AG04449 (cell line): ENCODE results near the gene RXFP2.

ENCODE experiments used
- CTCF ChIA-PET: fragments of 350-600 bp; formaldehyde crosslinking; extraction: SDS; loops from one replicate; lab custom pipeline; 2021; ENCODE audit warnings: antibody characterized with exemption; lab: Yijun Ruan, JAX
- POLR2A ChIA-PET: fragments of 400-600, 350-600 bp; formaldehyde crosslinking; extraction: SDS; loops from one replicate; lab custom pipeline; 2020; ENCODE audit warnings: antibody characterized with exemption, inconsistent platforms; lab: Yijun Ruan, JAX
- DNase-seq: peaks from one replicate; pipeline ENCODE4 v3.0.0-alpha.2; 2010; ENCODE audit warnings: low read depth, low spot score
- H3K4me3 ChIP-seq: 2 replicates; pipeline ENCODE4 v1.5.1; 2011; ENCODE audit warnings: low read depth, mild to moderate bottlenecking, control low read depth, low read length
- CTCF ChIP-seq: IDR thresholded peaks from one replicate; pipeline ENCODE4 v1.5.1; 2011; ENCODE audit warnings: mild to moderate bottlenecking, moderate library complexity, low read length, control low read depth, inconsistent platforms; ENCODE audit not compliant: insufficient read depth; ENCODE audit errors: missing control alignments

The RXFP2 gene

DNA sequence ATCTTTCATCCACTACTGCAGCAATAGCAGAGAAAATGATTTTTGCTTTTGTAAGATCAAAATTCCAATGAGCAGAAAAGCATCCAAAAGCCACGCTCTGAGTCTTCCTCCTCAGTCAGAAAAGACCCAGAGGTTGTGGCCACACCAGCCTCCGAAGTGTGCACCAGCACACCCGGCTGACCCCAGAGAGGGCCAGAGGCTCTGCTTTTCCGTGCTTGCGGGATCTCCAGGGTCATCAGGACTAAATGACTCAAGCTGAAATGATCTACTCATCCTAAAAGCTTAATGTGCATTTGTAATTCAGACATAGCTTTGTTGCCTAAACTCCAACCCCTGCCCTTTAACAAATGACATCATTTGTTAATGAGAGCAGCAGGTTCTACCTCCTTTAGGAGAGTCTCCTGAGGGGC lies 16.5 kb downstream of the RXFP2 start:
- POLR2A ChIA-PET = interaction anchor here (0.9 to 1.3 kb wide), 3 partner anchors 10 to 280 kb away, joined by 3 to 5 read pairs (median 3); no protein-coding TSS in a partner anchor
- H3K4me3 ChIP-seq = no peak overlapping the region
- TF ChIP-seq CTCF = no peak
- CTCF ChIA-PET = interaction anchor here (0.7 to 2.5 kb wide), 3 partner anchors 11 to 218 kb away, joined by 3 to 8 read pairs (median 5); no protein-coding TSS in a partner anchor
- DNase-seq = no peak

DNA sequence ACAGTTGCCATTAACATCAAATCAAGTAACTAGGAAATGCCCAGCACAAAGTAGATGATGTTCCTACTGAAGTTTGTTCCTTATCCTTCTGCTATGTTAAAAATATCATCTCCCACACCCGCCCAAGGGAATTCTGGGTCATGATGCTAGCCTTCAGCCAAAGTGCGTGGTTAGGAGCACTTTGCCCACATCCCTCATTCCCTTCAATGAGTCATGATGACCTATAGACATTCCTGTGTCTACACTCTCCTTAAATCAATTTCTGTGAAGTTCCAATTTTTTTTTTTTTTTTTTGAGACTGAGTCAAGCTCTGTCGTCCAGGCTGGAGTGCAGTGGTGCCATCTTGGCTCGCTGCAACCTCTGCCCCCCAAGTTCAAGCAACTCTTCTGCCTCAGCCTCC lies 17.0 kb downstream of the RXFP2 start:
- no peak for TF ChIP-seq CTCF
- no peak overlapping the region for H3K4me3 ChIP-seq
- CTCF ChIA-PET = interaction anchor here (0.7 to 2.5 kb wide), 3 partner anchors 12 to 332 kb away, joined by 3 to 5 read pairs (median 5); no protein-coding TSS in a partner anchor
- POLR2A ChIA-PET = interaction anchor here (0.6 to 1.3 kb wide), 5 partner anchors 9 to 280 kb away, joined by 3 to 6 read pairs (median 3); no protein-coding TSS in a partner anchor
- peak; percentile 91 for DNase-seq

DNA sequence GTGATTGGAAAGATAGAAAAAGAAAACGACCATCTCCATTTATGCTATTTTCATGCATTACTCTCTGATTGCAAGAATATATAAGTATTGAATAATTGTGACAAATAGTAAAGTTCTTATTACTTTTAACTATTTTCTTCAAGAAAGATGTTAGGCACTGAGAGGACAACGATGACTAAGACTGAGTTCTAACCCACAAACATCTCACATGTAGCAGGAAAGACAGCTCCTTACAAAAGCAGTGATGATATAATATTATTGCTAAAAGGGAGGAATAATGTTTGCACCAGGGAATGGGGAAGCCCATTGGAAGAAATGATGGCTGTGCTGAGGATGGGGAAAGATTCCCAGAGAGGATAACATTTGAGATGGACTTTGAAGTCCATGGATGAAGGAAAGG lies 22.6 kb downstream of the RXFP2 start:
- POLR2A ChIA-PET = no interaction called here
- DNase-seq = no peak
- TF ChIP-seq CTCF = no peak
- H3K4me3 ChIP-seq = no peak overlapping the region
- CTCF ChIA-PET = no interaction called here

DNA sequence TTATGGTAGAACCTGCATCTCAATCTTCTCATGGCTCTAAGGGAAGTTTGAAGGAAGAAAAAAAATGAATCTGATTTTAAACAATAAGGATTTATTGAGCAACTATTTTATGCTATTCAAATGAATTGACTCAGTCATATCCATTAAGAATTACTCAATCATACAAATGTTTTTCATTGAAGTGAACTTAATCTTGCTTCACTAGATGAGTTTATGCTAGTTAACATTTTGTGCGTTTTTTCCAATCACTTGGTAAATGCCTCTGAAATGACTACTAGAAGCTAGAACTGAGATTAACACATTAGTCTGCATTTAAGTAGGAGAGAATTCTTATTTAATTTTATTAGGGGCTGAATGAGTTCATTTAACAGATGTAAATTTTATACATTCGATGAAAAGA lies 25.2 kb downstream of the RXFP2 start:
- DNase-seq = no peak
- CTCF ChIA-PET = interaction anchor here (0.7 to 1.3 kb wide), 2 partner anchors 20 to 226 kb away, joined by 3 to 5 read pairs; no protein-coding TSS in a partner anchor
- no peak overlapping the region for H3K4me3 ChIP-seq
- POLR2A ChIA-PET = no interaction called here
- TF ChIP-seq CTCF = no peak

GRCh38 chr13:31765138-31765785 lies 25.9 kb downstream of the RXFP2 start:
- H3K4me3 ChIP-seq = no peak overlapping the region
- DNase-seq = peak; percentile 87
- CTCF ChIA-PET = interaction anchor here (0.7 kb wide), 1 partner anchor 21 kb away, joined by 3 read pairs; no protein-coding TSS in a partner anchor
- no peak for TF ChIP-seq CTCF
- POLR2A ChIA-PET = interaction anchor here (0.5 to 1.2 kb wide), 2 partner anchors 9 to 10 kb away, joined by 3 to 5 read pairs; no protein-coding TSS in a partner anchor
